ENCODE results near the gene REXO4. TPM values are rescaled to one million over a fixed set of nuclear protein-coding genes. Genes with fewer than 3 reads are reported as not detected.

The REXO4 gene
- total and polyA plus RNA-seq, 2 of the 8 experiments (the other 6 are each of a cell fraction or from before 2014, with no cell fraction given) = 19.1 to 38.3 TPM

- no peak for TF ChIP-seq CHD7 (IDR thresholded peaks at IDR 0.05; ENCODE audit: insufficient replicate concordance, low read length)
- no peak for TF ChIP-seq KDM1A (IDR thresholded peaks at IDR 0.05; ENCODE audit: borderline replicate concordance, low read length)
- TF ChIP-seq CHD1 (IDR thresholded peaks at IDR 0.05; ENCODE audit: low read depth, low read length) = no peak
- TF ChIP-seq CTBP2 (IDR thresholded peaks at IDR 0.05; ENCODE audit: borderline replicate concordance, insufficient read depth, insufficient read length, low read length) = no peak
- no peak for TF ChIP-seq TEAD4 (IDR thresholded peaks at IDR 0.05; ENCODE audit: low read depth, low read length)
- no peak for TF ChIP-seq BACH1 (IDR thresholded peaks at IDR 0.05; ENCODE audit: low read length)
- no peak for TF ChIP-seq HDAC2 (IDR thresholded peaks at IDR 0.05; ENCODE audit: borderline replicate concordance in 1 of 2, low read depth in 2 of 2, low read length in 2 of 2)
- TF ChIP-seq, protein P1, sequence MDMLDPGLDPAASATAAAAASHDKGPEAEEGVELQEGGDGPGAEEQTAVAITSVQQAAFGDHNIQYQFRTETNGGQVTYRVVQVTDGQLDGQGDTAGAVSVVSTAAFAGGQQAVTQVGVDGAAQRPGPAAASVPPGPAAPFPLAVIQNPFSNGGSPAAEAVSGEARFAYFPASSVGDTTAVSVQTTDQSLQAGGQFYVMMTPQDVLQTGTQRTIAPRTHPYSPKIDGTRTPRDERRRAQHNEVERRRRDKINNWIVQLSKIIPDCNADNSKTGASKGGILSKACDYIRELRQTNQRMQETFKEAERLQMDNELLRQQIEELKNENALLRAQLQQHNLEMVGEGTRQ (IDR thresholded peaks at IDR 0.05; ENCODE audit: low read length) = no peak
Observed at GRCh38 chr9:133375724-133376654, 41.8 kb downstream of the REXO4 start, which contains the start of the genes STKLD1 and SURF4 (continued).

Data from H1 (cell line).